Measurements from ENCODE around the gene SERGEF.

DNA sequence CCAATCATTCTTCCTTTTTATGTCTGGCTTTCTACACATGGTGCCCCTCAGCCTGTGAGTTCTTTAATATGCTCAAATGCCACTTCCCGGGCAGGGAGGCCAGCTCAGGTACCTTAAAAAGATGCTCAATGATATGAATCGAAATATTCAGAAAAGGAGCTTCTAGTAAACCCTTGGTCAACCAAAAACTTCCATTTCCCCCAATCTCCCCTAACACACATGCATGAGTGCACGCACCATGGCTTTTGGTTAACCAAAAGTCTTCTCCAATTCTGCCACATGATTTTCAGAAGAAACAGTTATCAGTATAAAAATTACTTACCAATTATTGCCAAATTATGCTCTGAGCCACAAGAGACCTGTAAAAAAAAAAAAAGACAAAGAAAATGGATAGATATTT lies 135.0 kb downstream of the SERGEF start:
- TF ChIP-seq, protein P1, sequence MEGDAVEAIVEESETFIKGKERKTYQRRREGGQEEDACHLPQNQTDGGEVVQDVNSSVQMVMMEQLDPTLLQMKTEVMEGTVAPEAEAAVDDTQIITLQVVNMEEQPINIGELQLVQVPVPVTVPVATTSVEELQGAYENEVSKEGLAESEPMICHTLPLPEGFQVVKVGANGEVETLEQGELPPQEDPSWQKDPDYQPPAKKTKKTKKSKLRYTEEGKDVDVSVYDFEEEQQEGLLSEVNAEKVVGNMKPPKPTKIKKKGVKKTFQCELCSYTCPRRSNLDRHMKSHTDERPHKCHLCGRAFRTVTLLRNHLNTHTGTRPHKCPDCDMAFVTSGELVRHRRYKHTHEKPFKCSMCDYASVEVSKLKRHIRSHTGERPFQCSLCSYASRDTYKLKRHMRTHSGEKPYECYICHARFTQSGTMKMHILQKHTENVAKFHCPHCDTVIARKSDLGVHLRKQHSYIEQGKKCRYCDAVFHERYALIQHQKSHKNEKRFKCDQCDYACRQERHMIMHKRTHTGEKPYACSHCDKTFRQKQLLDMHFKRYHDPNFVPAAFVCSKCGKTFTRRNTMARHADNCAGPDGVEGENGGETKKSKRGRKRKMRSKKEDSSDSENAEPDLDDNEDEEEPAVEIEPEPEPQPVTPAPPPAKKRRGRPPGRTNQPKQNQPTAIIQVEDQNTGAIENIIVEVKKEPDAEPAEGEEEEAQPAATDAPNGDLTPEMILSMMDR (IDR thresholded peaks at IDR 0.05; ENCODE audit: insufficient read depth, low read depth, low read length): no peak
- no peak for TF ChIP-seq EZH2 (IDR thresholded peaks at IDR 0.05; ENCODE audit: insufficient read depth, low read length)

Data from astrocyte (in vitro differentiated cells and primary cell).